NCI-H146 (cell line): ENCODE data around the gene URGCP.

Experiments used
- DNase-seq: peaks from one replicate; lab custom pipeline; 2025; lab: John Stamatoyannopoulos, UW

The URGCP gene, protein sequence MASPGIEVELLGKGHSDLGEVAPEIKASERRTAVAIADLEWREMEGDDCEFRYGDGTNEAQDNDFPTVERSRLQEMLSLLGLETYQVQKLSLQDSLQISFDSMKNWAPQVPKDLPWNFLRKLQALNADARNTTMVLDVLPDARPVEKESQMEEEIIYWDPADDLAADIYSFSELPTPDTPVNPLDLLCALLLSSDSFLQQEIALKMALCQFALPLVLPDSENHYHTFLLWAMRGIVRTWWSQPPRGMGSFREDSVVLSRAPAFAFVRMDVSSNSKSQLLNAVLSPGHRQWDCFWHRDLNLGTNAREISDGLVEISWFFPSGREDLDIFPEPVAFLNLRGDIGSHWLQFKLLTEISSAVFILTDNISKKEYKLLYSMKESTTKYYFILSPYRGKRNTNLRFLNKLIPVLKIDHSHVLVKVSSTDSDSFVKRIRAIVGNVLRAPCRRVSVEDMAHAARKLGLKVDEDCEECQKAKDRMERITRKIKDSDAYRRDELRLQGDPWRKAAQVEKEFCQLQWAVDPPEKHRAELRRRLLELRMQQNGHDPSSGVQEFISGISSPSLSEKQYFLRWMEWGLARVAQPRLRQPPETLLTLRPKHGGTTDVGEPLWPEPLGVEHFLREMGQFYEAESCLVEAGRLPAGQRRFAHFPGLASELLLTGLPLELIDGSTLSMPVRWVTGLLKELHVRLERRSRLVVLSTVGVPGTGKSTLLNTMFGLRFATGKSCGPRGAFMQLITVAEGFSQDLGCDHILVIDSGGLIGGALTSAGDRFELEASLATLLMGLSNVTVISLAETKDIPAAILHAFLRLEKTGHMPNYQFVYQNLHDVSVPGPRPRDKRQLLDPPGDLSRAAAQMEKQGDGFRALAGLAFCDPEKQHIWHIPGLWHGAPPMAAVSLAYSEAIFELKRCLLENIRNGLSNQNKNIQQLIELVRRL

GRCh38 chr7:43906331-43907010 lies at the start of gene URGCP:
URGCP (minus strand) TSS chr7:43906596; CDS start chr7:43906575, 21 bp downstream.
- peak; percentile 65 for DNase-seq

DNA sequence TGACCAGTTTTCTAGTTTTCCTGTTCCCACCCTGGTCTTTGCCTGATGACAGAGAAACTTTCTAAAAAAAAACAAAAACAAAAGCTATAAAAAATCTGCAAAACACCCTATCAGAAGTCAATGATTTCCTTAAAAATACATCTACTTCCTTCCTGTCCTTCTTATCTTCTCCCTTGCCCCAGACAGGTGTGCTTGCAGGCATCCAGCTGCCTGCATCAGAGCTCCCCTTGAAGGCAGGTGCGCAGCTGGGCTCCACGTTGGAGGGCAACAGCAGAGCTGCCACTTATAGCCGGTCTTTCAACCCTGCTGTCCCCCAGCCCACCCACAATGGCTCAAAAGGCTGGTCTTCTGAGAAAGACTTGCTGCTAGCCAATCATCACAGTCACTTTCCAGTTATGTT lies 49.6 kb upstream of the URGCP start:
- DNase-seq, result peak; percentile 43

DNA sequence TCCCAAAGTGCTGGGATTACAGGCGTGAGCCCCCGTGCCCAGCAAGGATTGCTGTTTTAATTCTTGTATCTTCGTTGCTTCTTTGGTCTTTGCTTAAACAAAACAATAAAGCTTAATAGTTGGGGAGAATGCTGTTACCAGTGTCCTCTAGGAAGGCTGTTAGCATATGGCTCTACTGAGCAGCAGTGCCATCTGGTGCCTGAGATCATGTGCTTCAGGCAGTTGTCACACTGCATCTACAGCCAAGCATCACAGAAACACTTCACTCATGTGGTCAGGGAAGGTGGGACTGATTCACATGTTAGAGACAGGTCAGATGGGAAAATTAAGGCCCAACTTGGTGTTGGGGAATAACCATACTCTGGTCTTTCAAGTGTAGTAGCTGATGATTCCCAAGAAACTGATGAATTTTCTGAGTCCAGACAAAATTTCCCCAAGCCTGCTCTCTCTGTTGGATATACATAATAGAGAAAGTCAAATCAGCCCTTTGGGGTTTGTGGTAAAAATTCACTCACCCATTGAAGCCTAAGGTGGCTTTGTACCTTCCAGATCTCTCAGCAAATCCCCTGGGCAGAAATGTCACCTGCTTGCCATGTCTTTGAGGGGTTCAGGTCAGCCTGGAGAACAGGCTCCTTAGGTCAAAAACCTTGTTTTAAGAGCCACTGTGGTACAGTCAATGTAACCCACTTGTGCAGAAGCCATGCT lies 48.3 kb upstream of the URGCP start:
- peak; percentile 45 for DNase-seq

GRCh38 chr7:43953071-43953470 lies 46.7 kb upstream of the URGCP start:
- no peak for DNase-seq

DNA sequence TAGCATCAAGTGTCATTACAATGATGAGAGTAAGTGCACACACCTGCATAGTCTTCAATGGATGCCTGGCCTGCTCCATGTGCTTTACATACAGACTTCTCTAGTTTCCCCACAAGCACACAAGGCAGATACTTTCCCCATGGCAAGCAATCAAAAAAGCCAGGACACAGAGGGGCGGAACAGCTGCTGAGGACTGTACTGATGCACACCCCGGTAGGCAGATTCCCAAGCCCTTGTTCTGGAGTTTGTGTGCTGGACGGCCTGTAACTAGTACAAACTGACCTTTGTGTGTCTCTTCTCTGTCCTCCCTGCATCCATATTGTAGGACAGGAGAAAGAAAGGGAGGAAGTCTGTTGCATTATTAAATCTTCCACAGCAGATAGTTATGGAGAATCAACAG lies 45.6 kb upstream of the URGCP start:
- DNase-seq, result no peak

DNA sequence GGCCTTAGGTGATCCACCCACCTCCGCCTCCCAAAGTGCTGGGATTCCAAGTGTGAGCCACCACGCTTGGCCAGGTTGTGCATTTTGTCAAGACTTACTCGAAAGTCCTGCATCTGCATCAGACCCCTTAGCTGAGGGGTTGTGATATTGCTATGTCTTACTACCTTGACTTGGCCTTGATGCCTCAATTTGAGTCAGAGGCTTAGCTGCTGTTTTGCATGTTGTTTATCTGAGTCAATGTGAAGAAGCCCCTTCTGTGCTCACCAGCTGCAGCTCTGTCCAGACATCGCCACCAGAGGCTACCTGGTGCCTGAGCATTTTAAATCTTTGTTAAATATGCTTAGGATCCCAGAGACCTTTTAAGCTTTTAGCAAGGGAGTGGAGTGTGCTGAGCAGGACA lies 37.9 kb upstream of the URGCP start:
- DNase-seq, result no peak

GRCh38 chr7:43943417-43944187 lies 37.2 kb upstream of the URGCP start:
- DNase-seq, result no peak

GRCh38 chr7:43942997-43943396 lies 36.6 kb upstream of the URGCP start:
- DNase-seq, result no peak

- DNase-seq, result no peak
These were observed 35.9 kb upstream of the URGCP start for GRCh38 chr7:43942250-43942649.

GRCh38 chr7:43938892-43939482 lies 32.6 kb upstream of the URGCP start:
- no peak for DNase-seq

GRCh38 chr7:43937444-43937843 lies 31.0 kb upstream of the URGCP start:
- no peak for DNase-seq

DNA sequence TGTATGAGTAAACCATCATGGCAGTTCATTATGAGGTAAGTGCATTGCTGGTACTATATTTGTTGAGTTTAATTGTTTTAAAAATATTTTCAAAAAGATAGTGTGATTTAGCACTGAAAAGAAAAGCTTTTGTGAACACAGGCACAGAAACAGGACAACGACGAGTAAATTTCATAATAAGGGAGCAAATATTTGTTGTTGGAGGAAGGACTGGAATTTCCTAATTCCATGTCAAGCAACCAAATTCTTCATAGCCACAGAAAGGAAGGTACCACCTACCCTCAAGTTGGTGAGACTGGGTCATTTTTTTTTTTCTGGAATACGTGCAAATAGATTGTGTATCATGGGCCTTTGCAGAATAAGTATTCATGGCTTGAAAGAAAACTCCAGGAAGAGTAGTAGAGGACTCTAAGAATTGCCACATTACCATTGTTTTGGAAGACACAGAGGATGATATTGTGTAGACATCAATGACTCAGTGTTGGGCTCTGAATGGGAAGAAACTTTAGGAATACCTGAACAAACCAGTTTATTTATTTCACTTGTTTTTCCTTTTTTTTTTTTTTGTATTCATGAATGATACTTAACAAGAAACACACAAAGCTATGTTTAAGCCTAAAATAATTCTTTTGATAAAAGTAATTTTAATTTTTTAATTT lies 27.6 kb upstream of the URGCP start:
- DNase-seq, result no peak

- no peak for DNase-seq
These were observed 24.9 kb upstream of the URGCP start for GRCh38 chr7:43931346-43931745.

GRCh38 chr7:43929529-43930457 lies 23.4 kb upstream of the URGCP start:
- no peak for DNase-seq

GRCh38 chr7:43927810-43928209 lies 21.4 kb upstream of the URGCP start:
- no peak for DNase-seq

DNA sequence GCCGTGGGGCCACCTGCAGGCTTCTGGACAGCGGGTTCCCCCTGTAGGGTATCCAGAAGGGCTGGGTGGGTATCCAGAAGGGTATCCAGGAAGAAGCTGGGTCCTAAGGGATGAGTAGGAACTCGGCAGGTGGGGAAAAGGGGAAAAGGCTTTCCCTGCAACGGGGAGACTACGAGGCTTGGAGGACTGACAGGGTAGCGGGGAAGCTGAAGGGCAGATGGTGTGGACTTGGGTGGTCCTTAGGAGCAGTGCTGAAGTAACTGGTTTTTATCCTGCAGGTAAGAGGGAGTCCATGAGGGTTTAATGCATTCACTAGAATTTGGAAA lies 20.4 kb upstream of the URGCP start:
- DNase-seq, result no peak

- DNase-seq, result peak; percentile 89
These were observed 19.8 kb upstream of the URGCP start, which contains the start of gene UBE2D4 for GRCh38 chr7:43925984-43926797. UBE2D4 (plus strand) TSS chr7:43926436; CDS start chr7:43926533, 97 bp downstream.

DNA sequence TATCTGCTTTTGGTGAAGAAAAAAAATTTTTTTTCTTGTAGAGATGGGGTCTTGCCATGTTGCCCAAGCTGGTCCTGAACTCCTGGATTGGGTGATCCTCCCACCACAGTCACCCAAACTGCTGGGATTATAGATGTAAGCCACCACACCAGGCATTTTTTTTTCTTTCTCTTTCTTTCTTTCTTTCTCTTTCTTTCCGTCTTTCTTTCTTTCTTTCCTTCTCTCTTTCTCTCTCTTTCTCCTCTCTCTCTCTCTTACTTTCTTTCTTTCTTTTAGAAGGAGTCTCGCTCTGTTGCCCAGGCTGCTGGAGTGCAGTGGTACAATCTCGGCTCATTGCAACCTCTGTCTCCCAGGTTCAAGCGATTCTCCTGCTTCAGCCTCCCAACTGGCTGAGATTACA lies 16.3 kb upstream of the URGCP start:
- no peak for DNase-seq
